GM15510 (cell line): ENCODE results near the gene SETD3.

Experiments
- POLR2A ChIP-seq: IDR thresholded peaks from 3 replicates; pipeline ENCODE4 v1.6.1; 2011; ENCODE audit warnings: borderline replicate concordance; ENCODE audit not compliant: insufficient read length; ENCODE audit errors: extremely low read depth

SETD3 gene

DNA sequence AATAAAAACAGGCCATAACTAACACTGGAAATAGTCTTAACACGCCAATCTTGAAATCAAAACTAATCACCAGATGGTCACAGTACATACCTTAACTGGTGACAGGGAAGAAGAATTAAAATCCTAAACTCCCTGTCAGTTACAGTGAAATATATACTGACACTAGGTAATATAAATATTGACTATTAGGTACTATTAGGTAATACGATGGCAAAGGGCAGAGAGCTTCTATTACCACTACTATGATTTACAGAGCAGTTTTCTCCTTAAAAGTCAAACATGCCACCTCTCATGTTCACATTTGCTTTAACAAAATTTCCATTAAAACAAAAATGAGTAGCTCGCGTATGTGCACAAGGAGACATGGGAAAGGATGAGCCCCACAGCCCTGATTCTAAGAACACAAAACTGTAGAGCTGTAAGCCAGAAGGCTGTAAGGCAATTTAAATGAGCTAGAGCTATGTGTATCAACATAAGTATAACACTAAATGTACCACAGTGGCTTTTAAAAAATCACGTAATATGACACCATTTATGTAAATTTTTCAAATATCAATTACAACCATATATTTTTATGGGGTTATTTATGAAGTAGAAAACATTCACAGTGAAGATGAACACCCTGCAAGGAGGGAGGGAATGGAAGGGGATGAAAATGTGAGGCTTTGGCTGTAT lies 19.1 kb downstream of the SETD3 start:
- TF ChIP-seq POLR2A, result no peak

DNA sequence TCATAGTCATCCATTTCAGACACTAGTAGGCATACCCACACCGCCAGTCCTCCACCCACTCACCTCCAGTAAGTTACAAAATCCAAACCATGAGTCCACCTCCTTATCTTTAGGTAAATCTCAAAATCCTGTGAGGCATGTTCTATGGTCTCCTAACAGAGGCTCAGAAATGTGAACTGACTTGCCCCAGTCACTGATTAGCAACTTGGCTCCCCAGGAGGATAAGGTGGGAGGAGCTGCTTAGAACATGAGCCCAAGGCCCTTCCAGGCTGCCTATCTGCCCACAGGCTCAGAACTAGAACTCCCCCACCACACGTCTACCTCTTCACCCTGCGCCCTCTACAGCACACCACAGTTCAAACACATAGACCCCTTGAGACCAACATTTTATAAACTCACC lies 19.9 kb downstream of the SETD3 start:
- no peak for TF ChIP-seq POLR2A

GRCh38 chr14:99459481-99460100 lies 21.1 kb downstream of the SETD3 start:
- TF ChIP-seq POLR2A, result no peak

DNA sequence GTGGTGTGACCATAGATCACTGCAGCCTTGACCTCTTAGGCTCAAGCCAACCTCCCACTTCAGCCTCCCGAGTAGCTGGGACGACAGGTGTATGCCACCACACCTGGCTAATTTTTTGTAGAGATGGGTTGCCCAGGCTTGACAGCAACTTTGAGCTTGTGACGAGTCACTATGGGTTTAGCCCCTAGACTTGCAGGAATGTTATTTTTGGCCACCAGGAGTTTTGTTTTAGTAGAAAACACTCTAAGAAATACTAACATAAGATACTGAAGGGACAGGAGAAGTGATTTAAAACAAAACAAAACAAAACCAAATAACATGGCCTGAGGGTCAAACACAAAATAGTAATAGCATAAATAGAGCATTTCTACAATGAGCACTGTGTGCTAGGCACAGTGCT lies 26.4 kb downstream of the SETD3 start:
- no peak for TF ChIP-seq POLR2A

DNA sequence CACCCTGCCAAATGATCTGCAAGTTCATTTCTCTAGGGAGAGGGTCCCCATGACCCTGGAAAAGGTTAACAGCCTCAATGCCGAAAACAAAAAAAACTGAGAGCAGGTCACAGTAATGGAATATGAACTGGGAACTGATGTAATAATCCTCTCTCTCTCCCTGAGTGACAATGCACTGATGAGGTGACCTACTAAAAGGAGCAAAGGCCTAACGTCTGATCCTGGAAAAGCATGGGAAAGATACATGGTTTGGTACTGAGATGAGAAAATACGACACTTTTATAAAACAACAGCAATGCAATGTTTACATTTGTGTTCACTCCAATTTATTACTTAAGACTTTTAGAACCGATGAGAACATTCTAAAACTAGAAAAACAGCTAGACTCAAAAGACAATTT lies 27.7 kb downstream of the SETD3 start:
- no peak for TF ChIP-seq POLR2A

DNA sequence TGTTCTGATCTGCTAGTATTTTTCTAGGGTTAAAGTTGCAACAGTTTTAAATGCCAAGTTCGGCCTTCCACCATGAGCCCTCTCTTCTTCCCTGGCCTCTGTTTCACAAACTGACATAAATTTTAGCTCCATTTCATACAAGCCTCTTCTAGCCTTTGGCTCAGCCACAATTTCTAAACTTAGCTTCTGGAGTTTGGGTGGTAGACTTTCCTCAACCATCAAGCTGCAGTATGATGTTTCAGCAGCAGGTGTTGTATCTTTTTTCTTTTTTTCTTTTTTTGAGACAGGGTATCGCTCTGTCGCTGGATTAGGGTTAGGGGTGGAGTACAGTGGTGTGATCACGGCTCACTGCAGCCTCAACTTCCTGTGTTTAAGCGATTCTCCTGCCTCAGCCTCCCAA lies 29.4 kb downstream of the SETD3 start:
- TF ChIP-seq POLR2A, result no peak

DNA sequence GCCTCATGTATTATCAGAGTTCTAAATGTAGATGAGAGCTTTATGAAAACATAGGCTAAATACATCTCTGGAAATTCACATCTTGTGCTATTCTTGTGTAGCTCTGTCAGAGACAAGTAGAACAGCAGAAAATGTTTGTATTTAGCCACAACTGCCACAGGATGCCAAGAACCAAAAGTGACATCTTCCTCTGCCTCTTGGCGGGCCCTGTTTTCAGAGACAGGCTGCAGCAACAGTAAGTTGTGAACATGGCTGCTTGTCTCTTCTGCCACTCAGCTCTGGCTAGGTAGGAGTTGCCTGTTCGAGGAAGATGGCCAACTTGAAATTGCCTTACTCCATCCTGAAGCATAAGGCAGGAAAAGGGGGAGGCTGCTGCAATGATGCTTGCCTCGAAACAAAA lies 30.4 kb downstream of the SETD3 start:
- TF ChIP-seq POLR2A, result no peak

DNA sequence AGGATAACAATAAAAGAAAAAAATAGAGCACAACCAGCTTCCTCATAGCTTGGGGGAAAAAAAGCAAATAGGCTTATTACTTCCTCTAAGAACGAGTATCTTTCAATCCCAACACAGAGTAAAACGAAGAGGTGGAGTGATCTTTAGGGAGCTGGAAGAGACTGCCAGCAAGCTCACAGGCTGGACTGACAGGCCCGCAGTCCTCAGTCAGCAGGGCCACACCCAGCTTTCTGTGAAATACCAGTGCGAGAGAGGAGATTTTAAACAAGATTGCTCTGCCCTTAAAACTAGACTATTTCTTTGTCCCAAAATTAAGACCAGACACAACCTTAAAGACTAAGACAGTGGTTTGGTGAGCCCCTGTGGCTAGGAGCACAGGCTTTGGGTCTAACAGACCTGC lies 32.9 kb downstream of the SETD3 start:
- TF ChIP-seq POLR2A, result no peak

DNA sequence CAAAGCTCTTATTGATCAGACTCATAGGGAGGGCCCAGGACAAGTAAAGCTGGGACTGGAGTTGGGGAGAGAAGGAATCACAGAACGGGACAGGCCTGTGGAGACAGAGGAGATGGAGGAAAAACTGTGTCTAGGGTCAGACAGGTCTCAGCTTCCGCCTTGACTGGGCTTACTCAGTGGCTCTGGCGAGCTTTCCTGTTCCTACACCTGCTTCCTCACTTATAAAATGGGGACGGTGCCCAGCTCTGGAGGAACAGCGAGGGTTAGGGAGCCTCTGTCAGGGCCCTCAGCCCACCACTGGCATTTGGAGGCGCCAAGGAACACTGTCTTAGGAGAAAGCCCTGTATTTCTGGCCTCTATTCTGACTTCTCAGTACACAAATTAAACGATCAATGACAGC lies 34.7 kb downstream of the SETD3 start:
- TF ChIP-seq POLR2A, result no peak

DNA sequence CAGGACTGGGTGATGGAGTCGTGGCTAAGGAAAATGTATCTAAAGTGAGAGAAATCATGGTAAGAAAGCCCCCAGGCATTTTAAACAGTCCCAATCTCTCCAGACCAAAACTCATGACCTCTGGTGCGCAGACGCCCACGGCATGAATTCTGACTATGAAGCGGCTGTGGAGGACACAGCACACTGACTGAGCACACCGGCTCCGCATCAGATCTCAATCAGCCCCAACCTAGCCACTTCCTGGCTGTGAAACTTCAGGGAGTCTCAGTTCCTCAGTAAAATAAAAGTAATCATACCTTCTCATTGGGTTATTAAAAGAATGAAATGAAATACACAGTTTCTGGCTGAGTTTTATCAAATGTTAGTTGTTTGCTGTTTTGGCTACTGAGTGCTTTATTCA lies 38.7 kb downstream of the SETD3 start:
- TF ChIP-seq POLR2A, result no peak

DNA sequence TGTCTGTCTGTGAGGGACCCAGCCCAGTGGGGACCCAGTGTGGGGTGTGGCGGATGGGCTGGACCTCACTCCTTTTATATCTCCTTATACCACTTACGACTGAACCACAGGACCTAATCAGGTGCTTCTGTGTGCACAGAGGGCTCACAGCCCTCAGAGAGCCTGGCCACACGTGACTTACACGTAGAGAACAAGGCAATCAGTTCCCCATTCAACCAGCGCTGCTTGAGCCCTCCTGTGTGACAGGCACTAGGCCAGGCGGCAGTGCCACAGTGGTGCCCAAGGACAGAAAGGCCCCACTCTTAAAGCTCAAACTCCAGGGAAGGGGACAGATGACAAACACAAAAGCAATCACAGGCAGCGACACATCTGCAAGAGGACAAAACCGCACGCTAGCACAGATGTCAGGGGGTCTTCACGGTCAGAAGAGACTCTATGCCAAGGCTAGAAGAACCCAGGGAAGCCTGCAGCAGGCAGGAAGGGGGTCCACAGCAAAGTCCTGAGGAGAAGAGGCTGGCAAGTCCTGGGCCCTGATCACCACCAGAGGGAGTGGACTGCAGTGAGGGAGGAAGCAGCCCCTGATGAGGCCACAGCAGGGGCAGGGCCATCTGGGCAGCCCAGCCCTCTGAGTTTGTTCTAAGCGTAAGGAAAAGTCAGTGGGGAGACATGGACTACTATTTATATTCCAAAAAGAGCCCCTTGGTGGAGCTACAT lies 39.3 kb downstream of the SETD3 start:
- no peak for TF ChIP-seq POLR2A

DNA sequence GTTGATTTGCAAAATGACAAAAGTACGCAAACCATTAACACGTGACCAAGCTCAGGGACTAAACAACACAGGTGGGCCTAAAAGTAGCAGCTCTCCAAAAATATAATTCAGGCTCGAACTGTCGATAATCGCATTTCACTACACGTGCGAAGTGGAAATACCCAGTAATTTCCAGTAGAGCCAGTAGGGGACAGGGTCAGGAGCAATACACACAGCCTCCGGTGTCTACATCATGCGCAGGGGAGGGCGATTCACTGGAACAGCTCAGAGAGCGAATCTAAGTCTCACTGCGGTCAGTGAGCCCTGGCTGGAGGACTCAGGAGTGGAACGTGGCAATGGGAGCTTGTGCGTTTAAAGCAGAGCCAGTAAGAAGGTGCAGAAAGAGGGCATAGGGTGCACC lies 40.4 kb downstream of the SETD3 start:
- no peak for TF ChIP-seq POLR2A

GRCh38 chr14:99437706-99438105 lies 43.0 kb downstream of the SETD3 start:
- no peak for TF ChIP-seq POLR2A

- TF ChIP-seq POLR2A, result no peak
These were observed 44.1 kb downstream of the SETD3 start for GRCh38 chr14:99436247-99437180.

- no peak for TF ChIP-seq POLR2A
These were observed 45.3 kb downstream of the SETD3 start for GRCh38 chr14:99435327-99435726.

- no peak for TF ChIP-seq POLR2A
These were observed 48.2 kb downstream of the SETD3 start for GRCh38 chr14:99432485-99432884.

- TF ChIP-seq POLR2A, result no peak
These were observed 48.7 kb downstream of the SETD3 start for GRCh38 chr14:99431986-99432385.
